ENCODE data around the gene NLRP4. TPM values are rescaled to one million over a fixed set of nuclear protein-coding genes. Genes with fewer than 3 reads are reported as not detected.

NLRP4 gene
- not detected for total RNA-seq

GRCh38 chr19:55836340-55836739 is at the start of gene NLRP4:
NLRP4 (plus strand) TSS chr19:55836540; CDS start chr19:55852081, 15,541 bp downstream.
- ATAC-seq, result no peak
- intact Hi-C loops (cut with DNase I), result no loop called here
- DNase-seq (ENCODE audit: low spot score), result no peak

GRCh38 chr19:55795021-55795420 is 41.3 kb upstream of the NLRP4 start:
- intact Hi-C loops (cut with DNase I), result no loop called here
- ATAC-seq (no peak), DNase-seq (ENCODE audit: low spot score) (no peak)

GRCh38 chr19:55801416-55801815 is 34.9 kb upstream of the NLRP4 start:
- intact Hi-C loops (cut with DNase I), result no loop called here
- ATAC-seq, result no peak

GRCh38 chr19:55802281-55802680 is 34.1 kb upstream of the NLRP4 start:
- intact Hi-C loops (cut with DNase I), result no loop called here
- DNase-seq (ENCODE audit: low spot score) (no peak), ATAC-seq (no peak)

More at GRCh38 chr19:55801416-55801815, 34.9 kb upstream of the NLRP4 start:
- DNase-seq (ENCODE audit: low spot score), result no peak

GRCh38 chr19:55809381-55810058 is 26.8 kb upstream of the NLRP4 start:
- intact Hi-C loops (cut with DNase I), result no loop called here
- ATAC-seq (no peak), DNase-seq (ENCODE audit: low spot score) (no peak)

- ATAC-seq (no peak), DNase-seq (ENCODE audit: low spot score) (no peak)
- intact Hi-C loops (cut with DNase I), result no loop called here
Observed at GRCh38 chr19:55811340-55811739, 25.0 kb upstream of the NLRP4 start.

GRCh38 chr19:55812449-55812848 is 23.9 kb upstream of the NLRP4 start:
- DNase-seq (ENCODE audit: low spot score) (no peak), ATAC-seq (no peak)
- intact Hi-C loops (cut with DNase I), result no loop called here

GRCh38 chr19:55813906-55814305 is 22.4 kb upstream of the NLRP4 start:
- intact Hi-C loops (cut with DNase I), result no loop called here
- ATAC-seq (no peak), DNase-seq (ENCODE audit: low spot score) (no peak)

GRCh38 chr19:55820037-55820436 is 16.3 kb upstream of the NLRP4 start:
- DNase-seq (ENCODE audit: low spot score), result no peak
- ATAC-seq, result no peak
- intact Hi-C loops (cut with DNase I), result no loop called here

GRCh38 chr19:55830656-55831055 is 5.7 kb upstream of the NLRP4 start:
- intact Hi-C loops (cut with DNase I), result no loop called here
- DNase-seq (ENCODE audit: low spot score) (no peak), ATAC-seq (no peak)

GRCh38 chr19:55831846-55832245 is 4.5 kb upstream of the NLRP4 start, which contains the start of gene NLRP11:
NLRP11 (minus strand) TSS chr19:55831999; CDS start chr19:55818174, 13,825 bp downstream.
- no peak for ATAC-seq
- intact Hi-C loops (cut with DNase I), result no loop called here
- no peak for DNase-seq (ENCODE audit: low spot score)

- DNase-seq (ENCODE audit: low spot score), result no peak
- ATAC-seq, result no peak
- intact Hi-C loops (cut with DNase I), result no loop called here
Observed at GRCh38 chr19:55832676-55833075, 3.7 kb upstream of the NLRP4 start.

GRCh38 chr19:55838251-55838650 is 1.9 kb downstream of the NLRP4 start:
- intact Hi-C loops (cut with DNase I), result no loop called here
- no peak for DNase-seq (ENCODE audit: low spot score)
- no peak for ATAC-seq

GRCh38 chr19:55838906-55839305 is 2.6 kb downstream of the NLRP4 start:
- DNase-seq (ENCODE audit: low spot score) (no peak), ATAC-seq (no peak)
- intact Hi-C loops (cut with DNase I), result no loop called here

- DNase-seq (ENCODE audit: low spot score) (no peak), ATAC-seq (no peak)
- intact Hi-C loops (cut with DNase I), result no loop called here
Observed at GRCh38 chr19:55855160-55855559, 18.8 kb downstream of the NLRP4 start.

GRCh38 chr19:55857149-55857548 is 20.8 kb downstream of the NLRP4 start:
- no peak for ATAC-seq
- intact Hi-C loops (cut with DNase I), result no loop called here
- no peak for DNase-seq (ENCODE audit: low spot score)

- no peak for DNase-seq (ENCODE audit: low spot score)
- intact Hi-C loops (cut with DNase I), result no loop called here
- no peak for ATAC-seq
Observed at GRCh38 chr19:55857974-55858373, 21.6 kb downstream of the NLRP4 start.

GRCh38 chr19:55858401-55858800 is 22.1 kb downstream of the NLRP4 start:
- intact Hi-C loops (cut with DNase I), result no loop called here
- ATAC-seq, result no peak
- DNase-seq (ENCODE audit: low spot score), result no peak

GRCh38 chr19:55858969-55859368 is 22.6 kb downstream of the NLRP4 start:
- DNase-seq (ENCODE audit: low spot score) (no peak), ATAC-seq (no peak)
- intact Hi-C loops (cut with DNase I), result no loop called here

- intact Hi-C loops (cut with DNase I), result no loop called here
- no peak for ATAC-seq
- DNase-seq (ENCODE audit: low spot score), result no peak
Observed at GRCh38 chr19:55866521-55866920, 30.2 kb downstream of the NLRP4 start.

- intact Hi-C loops (cut with DNase I), result no loop called here
- ATAC-seq (no peak), DNase-seq (ENCODE audit: low spot score) (no peak)
Observed at GRCh38 chr19:55867101-55867500, 30.8 kb downstream of the NLRP4 start.

Measured in sciatic nerve (tissue), 2 donors.